ENCODE results near the gene TNS3.

Gene TNS3

DNA sequence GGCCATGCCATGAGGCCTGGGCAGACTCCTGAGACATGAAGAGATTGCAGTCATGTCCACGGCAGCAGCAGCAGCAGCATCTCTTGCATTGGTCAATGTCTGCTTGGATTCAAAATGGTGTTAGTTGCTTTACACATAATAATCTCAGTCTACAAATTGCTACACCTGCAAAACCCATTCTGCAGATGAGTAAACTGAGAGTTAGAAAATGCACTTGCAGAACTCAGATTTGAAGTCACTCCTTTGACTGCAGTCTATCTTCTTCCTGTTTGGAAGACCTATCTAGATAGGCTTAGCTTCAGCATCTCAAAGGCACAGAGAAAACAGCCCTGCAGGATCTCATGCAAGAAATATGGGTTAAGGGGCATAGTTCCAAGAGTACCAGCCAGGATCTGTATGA is 350.3 kb downstream of the TNS3 start:
- DNase-seq, result no peak

DNA sequence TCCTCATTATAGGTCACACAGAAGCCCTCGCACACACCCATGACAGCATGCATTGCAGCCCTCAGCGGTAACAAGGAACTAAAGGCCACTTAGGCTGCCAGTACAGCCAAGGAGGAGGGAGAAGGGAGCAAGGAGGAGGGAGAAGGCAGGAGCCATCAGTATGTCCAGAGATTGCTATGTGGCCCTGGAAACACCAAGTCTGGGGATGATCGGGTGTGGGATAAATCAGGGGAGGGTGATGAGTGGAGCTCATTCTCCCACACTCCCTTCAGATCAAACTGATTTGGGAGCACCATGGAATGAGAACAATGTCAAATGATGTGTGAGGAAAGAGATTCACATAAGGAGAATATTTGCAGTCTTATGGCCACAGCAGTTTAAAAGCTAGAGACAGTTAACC is 350.9 kb downstream of the TNS3 start:
- DNase-seq, result no peak

DNA sequence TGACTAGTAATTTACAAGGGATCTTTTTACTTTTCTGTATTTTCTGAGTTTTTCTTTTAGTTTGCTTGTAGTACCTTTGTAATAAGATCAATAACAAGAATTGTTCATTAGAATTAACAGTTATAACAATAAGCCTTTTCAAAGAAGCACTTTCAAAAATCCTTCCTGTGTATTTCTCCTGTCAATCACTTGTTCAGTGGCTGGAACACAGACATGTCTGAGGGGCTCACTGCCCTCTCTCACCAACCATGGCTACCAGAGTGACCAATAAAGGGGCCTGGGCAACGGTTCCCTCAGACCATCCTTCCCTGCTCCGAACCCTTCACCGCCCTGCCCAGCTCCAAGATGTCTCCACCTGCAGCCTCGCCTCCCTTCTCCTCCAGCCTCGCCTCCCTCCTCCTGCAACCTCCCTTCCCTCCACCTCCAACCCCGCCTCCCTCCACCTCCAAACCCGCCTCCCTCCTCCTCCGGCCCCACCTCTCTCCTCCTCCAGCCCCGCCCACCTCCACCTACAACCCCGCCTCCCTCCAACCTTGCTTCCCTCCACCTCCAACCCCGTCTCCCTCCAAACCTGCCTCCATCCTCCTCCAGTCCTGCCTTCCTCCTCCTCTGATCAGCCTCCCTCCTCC is 353.4 kb downstream of the TNS3 start:
- no peak for DNase-seq

DNA sequence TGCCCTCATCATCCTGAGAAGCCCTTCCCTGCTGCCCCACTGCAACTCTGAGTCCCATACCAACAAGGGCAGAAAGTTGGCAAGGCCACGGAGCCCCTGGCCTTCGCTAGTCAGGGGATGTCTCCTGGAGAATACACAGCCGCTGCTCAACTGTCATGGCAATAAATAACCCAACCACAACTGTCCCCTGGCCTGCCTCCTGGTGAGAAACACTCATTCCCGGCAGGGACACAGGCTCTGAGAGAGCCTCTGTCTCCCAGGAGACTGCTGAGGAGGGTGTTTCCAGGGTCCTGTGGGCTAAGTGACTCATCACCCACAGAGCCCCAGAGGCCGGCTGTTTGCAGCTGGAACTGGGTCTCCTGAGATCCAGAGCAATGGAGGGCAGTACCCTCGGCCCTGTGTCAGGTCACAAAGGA is 354.1 kb downstream of the TNS3 start:
- no peak for DNase-seq

DNA sequence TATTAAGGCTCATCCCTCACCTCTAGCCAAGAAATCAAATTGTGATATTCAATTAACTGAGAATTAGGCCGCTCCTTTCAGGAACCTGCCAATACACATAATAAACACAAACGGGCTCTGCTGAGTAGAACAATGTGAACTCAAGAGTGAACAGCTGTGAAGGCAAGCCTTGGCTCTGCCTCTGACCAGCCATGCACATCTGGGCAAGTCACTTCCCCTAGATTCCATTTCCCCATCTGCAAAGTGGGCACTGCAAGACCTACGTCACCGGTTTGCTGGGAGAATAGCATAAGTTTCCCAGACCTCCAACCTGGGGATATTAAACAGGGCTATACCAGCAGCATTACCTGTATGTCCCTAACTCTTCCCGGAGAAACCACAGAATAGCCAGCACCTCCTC is 355.2 kb downstream of the TNS3 start:
- no peak for DNase-seq

DNA sequence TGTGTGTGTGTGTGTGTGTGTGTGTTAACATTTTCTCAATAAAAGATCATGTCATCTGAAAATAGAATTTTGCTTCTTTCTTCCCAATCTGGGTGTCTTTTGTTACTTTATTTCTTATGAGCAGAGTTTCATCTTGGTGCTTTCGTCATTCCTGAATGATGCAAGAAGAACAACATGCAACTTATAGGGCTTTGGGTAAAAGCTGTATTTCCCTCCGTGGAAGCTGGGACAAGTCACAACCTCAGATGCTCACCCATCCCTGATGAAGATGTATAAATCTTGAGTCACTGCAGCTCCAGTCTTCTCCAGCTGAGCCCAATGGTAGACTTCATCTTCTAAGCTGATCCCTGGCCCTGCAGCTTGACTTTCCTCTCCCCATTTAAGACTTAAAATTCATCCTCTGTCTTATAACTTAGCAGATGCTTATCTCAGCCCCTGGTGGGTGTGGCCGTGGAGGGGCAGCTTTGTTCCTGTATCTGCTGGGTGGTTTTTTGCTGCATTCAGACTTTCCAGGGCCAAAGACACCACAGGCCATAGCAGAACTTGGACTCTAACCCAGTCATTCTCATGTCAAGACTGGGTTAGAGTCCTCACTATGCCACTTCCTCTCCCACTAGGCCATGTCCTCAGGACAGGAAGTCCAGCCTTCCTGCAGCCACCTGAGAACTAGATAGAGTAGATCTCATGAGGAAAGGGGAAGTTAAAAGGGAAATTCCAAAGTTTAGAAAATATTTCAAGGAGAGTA is 356.4 kb downstream of the TNS3 start:
- DNase-seq, result no peak

All from stimulated activated CD4-positive, alpha-beta T cell treated with anti-CD3 and anti-CD28 coated beads, Interleukin-4, amount 100 ng/mL, for 24 hours (primary cell).